Activated T-cell treated with anti-CD3 and anti-CD28 coated beads, Interleukin-2, amount 50 U/mL, for 4 hours (primary cell): Measurements from ENCODE around the gene FIBCD1. TPM values are rescaled to one million over a fixed set of nuclear protein-coding genes. Genes with fewer than 3 reads are reported as not detected.

Experiments used
- ATAC-seq, 2 donors: fragments of 200-7000 bp; cut with Tn5 transposase; one replicate each; pipeline ENCODE4 v1.10.0; 2021
- DNase-seq: peaks from one replicate; pipeline ENCODE4 v3.0.0-alpha.2; 2020
- H3K27me3 Mint-ChIP-seq: one replicate; pipeline ENCODE4 v1.8.0; 2021; ENCODE audit warnings: low read depth, mixed read lengths
- H3K36me3 Mint-ChIP-seq: one replicate; pipeline ENCODE4 v1.8.0; 2022; ENCODE audit warnings: mixed read lengths; ENCODE audit not compliant: insufficient read depth
- H3K4me1 Mint-ChIP-seq: one replicate; pipeline ENCODE4 v1.8.0; 2021; ENCODE audit warnings: low read depth, mixed read lengths
- H3K4me3 Mint-ChIP-seq: one replicate; pipeline ENCODE4 v1.8.0; 2021; ENCODE audit warnings: mild to moderate bottlenecking, moderate library complexity, mixed read lengths
- H3K9me3 Mint-ChIP-seq: one replicate; pipeline ENCODE4 v1.8.0; 2021; ENCODE audit warnings: mixed read lengths
- total RNA-seq, 3 donors: library from RNA; stranded (reverse); gene quantifications; one replicate each; pipeline ENCODE4 v1.2.1, GENCODE V29; 2021

The FIBCD1 gene
- total RNA-seq, 3 donors from 2014 or later: not detected

- no peak overlapping the region for H3K4me3 Mint-ChIP-seq
- H3K27me3 Mint-ChIP-seq: no peaks in the 10 kb centered on the region
- H3K36me3 Mint-ChIP-seq: peaks cover 27% of the 10 kb centered on the region
- H3K4me1 Mint-ChIP-seq: no peaks in the 10 kb centered on the region
- no peaks in the 10 kb centered on the region for H3K9me3 Mint-ChIP-seq
- ATAC-seq (no peak), DNase-seq (no peak)
Measured at GRCh38 chr9:130879863-130880411, 59.1 kb downstream of the FIBCD1 start.

GRCh38 chr9:130878295-130878694 lies 60.8 kb downstream of the FIBCD1 start:
- no peak for DNase-seq
- Mint-ChIP-seq H3K9me3 (no peaks in the 10 kb centered on the region), H3K4me3 (no peak overlapping the region), H3K4me1 (no peaks in the 10 kb centered on the region), H3K27me3 (no peaks in the 10 kb centered on the region), H3K36me3 (peaks cover 29% of the 10 kb centered on the region)
- ATAC-seq: no peak

- Mint-ChIP-seq H3K9me3 (no peaks in the 10 kb centered on the region), H3K4me1 (no peaks in the 10 kb centered on the region), H3K36me3 (peaks cover 32% of the 10 kb centered on the region), H3K27me3 (no peaks in the 10 kb centered on the region), H3K4me3 (no peak overlapping the region)
- DNase-seq: no peak
- no peak for ATAC-seq
Measured at GRCh38 chr9:130877300-130877699, 61.7 kb downstream of the FIBCD1 start.

- DNase-seq: no peak
- H3K4me1 Mint-ChIP-seq: no peaks in the 10 kb centered on the region
- ATAC-seq: no peak
- peaks cover 36% of the 10 kb centered on the region for H3K36me3 Mint-ChIP-seq
- no peaks in the 10 kb centered on the region for H3K27me3 Mint-ChIP-seq
- no peaks in the 10 kb centered on the region for H3K9me3 Mint-ChIP-seq
- no peak overlapping the region for H3K4me3 Mint-ChIP-seq
Measured at GRCh38 chr9:130874783-130875182, 64.3 kb downstream of the FIBCD1 start.

- Mint-ChIP-seq H3K4me1 (no peaks in the 10 kb centered on the region), H3K9me3 (no peaks in the 10 kb centered on the region), H3K36me3 (peaks cover 30% of the 10 kb centered on the region), H3K4me3 (no peak overlapping the region), H3K27me3 (no peaks in the 10 kb centered on the region)
- ATAC-seq: no peak
- no peak for DNase-seq
Measured at GRCh38 chr9:130873966-130874365, 65.1 kb downstream of the FIBCD1 start.

- no peak for DNase-seq
- peaks cover 29% of the 10 kb centered on the region for H3K36me3 Mint-ChIP-seq
- no peaks in the 10 kb centered on the region for H3K4me1 Mint-ChIP-seq
- H3K4me3 Mint-ChIP-seq: no peak overlapping the region
- no peaks in the 10 kb centered on the region for H3K9me3 Mint-ChIP-seq
- no peak for ATAC-seq
- H3K27me3 Mint-ChIP-seq: no peaks in the 10 kb centered on the region
Measured at GRCh38 chr9:130872912-130873503, 66.0 kb downstream of the FIBCD1 start.

GRCh38 chr9:130872508-130872907 lies 66.5 kb downstream of the FIBCD1 start:
- H3K4me1 Mint-ChIP-seq: no peaks in the 10 kb centered on the region
- no peak for DNase-seq
- no peak overlapping the region for H3K4me3 Mint-ChIP-seq
- H3K9me3 Mint-ChIP-seq: no peaks in the 10 kb centered on the region
- ATAC-seq: no peak
- no peaks in the 10 kb centered on the region for H3K27me3 Mint-ChIP-seq
- peaks cover 29% of the 10 kb centered on the region for H3K36me3 Mint-ChIP-seq

GRCh38 chr9:130872093-130872492 lies 67.0 kb downstream of the FIBCD1 start:
- Mint-ChIP-seq H3K9me3 (no peaks in the 10 kb centered on the region), H3K4me1 (no peaks in the 10 kb centered on the region), H3K36me3 (peaks cover 27% of the 10 kb centered on the region), H3K4me3 (no peak overlapping the region), H3K27me3 (no peaks in the 10 kb centered on the region)
- DNase-seq: no peak
- no peak for ATAC-seq

GRCh38 chr9:130871395-130872062 lies 67.5 kb downstream of the FIBCD1 start:
- Mint-ChIP-seq H3K9me3 (no peaks in the 10 kb centered on the region), H3K4me3 (no peak overlapping the region), H3K27me3 (no peaks in the 10 kb centered on the region), H3K36me3 (peaks cover 23% of the 10 kb centered on the region), H3K4me1 (no peaks in the 10 kb centered on the region)
- no peak for DNase-seq
- no peak for ATAC-seq

GRCh38 chr9:130870491-130871381 lies 68.3 kb downstream of the FIBCD1 start:
- peaks cover 23% of the 10 kb centered on the region for H3K36me3 Mint-ChIP-seq
- peaks cover 2% of the 10 kb centered on the region for H3K4me1 Mint-ChIP-seq
- H3K9me3 Mint-ChIP-seq: no peaks in the 10 kb centered on the region
- DNase-seq (no peak), ATAC-seq (no peak)
- H3K27me3 Mint-ChIP-seq: no peaks in the 10 kb centered on the region
- H3K4me3 Mint-ChIP-seq: no peak overlapping the region

GRCh38 chr9:130869250-130869649 lies 69.8 kb downstream of the FIBCD1 start:
- Mint-ChIP-seq H3K27me3 (no peaks in the 10 kb centered on the region), H3K36me3 (peaks cover 15% of the 10 kb centered on the region), H3K4me3 (no peak overlapping the region), H3K4me1 (peaks cover 2% of the 10 kb centered on the region), H3K9me3 (no peaks in the 10 kb centered on the region)
- ATAC-seq (no peak), DNase-seq (no peak)

- Mint-ChIP-seq H3K4me1 (peaks cover 2% of the 10 kb centered on the region), H3K4me3 (no peak overlapping the region), H3K36me3 (peaks cover 10% of the 10 kb centered on the region), H3K9me3 (no peaks in the 10 kb centered on the region), H3K27me3 (no peaks in the 10 kb centered on the region)
- no peak for ATAC-seq
- no peak for DNase-seq
Measured at GRCh38 chr9:130868230-130868629, 70.8 kb downstream of the FIBCD1 start.

GRCh38 chr9:130867556-130867955 lies 71.5 kb downstream of the FIBCD1 start:
- no peak for DNase-seq
- H3K9me3 Mint-ChIP-seq: no peaks in the 10 kb centered on the region
- peaks cover 12% of the 10 kb centered on the region for H3K36me3 Mint-ChIP-seq
- peaks cover 2% of the 10 kb centered on the region for H3K4me1 Mint-ChIP-seq
- H3K4me3 Mint-ChIP-seq: no peak overlapping the region
- no peaks in the 10 kb centered on the region for H3K27me3 Mint-ChIP-seq
- ATAC-seq: no peak

GRCh38 chr9:130866474-130866965 lies 72.5 kb downstream of the FIBCD1 start:
- ATAC-seq: peak; percentile 66 to 73
- Mint-ChIP-seq H3K4me1 (peaks cover 2% of the 10 kb centered on the region), H3K27me3 (no peaks in the 10 kb centered on the region), H3K9me3 (no peaks in the 10 kb centered on the region), H3K36me3 (peaks cover 6% of the 10 kb centered on the region), H3K4me3 (no peak overlapping the region)
- peak; percentile 37 for DNase-seq
